GM06990 (cell line): ENCODE measurements around the gene RAB40C.

Source experiments
- DNase-seq: peaks from one replicate; pipeline ENCODE4 v3.0.0-alpha.2; 2011; ENCODE audit not compliant: insufficient read length; ENCODE audit errors: extremely low read depth
- H3K27me3 ChIP-seq: replicated peaks from 2 replicates; pipeline ENCODE4 v1.6.0; 2011; ENCODE audit warnings: low read length; ENCODE audit not compliant: control insufficient read depth, insufficient read depth
- H3K36me3 ChIP-seq: 2 replicates; pipeline ENCODE4 v1.5.1; 2011; ENCODE audit warnings: low read length; ENCODE audit not compliant: control insufficient read depth, insufficient read depth
- H3K4me3 ChIP-seq: replicated peaks from 2 replicates; pipeline ENCODE4 v1.5.1; 2011; ENCODE audit warnings: low read depth, mild to moderate bottlenecking, control low read depth, low read length
- TF ChIP-seq, protein P1 (sequence below): IDR thresholded peaks from 2 replicates; pipeline ENCODE4 v1.5.1; 2011; ENCODE audit warnings: low read length, control low read depth, mild to moderate bottlenecking, inconsistent platforms; ENCODE audit not compliant: insufficient read depth, poor library complexity, severe bottlenecking

The RAB40C gene

DNA sequence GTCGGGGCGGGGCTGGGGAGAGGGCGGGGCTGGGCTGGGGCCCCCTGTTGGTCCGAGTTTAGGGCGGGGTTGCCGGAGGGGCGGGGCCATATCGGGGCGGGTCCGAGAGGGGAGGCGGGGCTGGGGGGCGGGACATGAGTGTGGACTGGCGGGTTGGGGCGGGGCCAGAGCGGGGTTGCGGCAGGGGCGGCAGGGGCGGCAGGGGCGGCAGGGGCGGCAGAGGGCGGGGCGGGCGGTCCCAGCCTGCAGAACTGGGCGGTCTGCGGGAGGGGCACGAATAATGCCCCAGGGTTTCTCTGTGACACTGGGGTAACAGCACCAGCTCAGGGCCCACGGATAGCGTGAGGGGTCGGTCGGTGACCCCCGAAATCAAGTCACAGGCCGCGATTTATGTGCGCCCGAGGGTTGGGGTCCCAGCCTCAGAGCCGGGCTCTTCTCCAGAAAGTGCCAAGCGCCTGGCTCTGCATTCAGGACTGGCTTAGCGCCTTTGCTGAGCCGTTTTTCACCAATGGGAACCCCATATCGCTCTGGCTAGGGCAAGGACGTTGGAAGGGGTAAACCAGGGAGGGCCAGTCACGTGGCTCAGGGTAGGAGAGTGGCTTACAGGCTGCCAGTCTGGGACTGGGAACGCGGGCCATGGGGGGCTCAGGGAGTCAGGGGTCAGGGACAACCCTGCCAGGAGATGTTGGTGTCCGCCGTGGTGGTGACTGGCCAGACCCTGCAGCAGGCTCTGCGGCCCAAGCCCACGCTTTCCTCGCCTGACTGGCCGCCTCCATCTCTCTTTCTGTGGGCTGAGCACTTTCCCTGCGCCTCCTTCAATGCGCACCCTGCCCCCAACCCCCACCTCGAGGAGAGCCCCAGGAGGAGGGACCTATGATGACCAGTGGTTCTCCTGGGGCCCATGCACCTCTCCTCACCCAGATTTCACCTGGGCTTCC, 47.5 kb downstream of the RAB40C start:
- no peaks in the 10 kb centered on the region for H3K27me3 ChIP-seq
- H3K36me3 ChIP-seq, result peaks cover 4% of the 10 kb centered on the region; the same call in 1 of the 2 replicates
- peak overlapping the region; percentile 86 for H3K4me3 ChIP-seq
- TF ChIP-seq, protein P1, sequence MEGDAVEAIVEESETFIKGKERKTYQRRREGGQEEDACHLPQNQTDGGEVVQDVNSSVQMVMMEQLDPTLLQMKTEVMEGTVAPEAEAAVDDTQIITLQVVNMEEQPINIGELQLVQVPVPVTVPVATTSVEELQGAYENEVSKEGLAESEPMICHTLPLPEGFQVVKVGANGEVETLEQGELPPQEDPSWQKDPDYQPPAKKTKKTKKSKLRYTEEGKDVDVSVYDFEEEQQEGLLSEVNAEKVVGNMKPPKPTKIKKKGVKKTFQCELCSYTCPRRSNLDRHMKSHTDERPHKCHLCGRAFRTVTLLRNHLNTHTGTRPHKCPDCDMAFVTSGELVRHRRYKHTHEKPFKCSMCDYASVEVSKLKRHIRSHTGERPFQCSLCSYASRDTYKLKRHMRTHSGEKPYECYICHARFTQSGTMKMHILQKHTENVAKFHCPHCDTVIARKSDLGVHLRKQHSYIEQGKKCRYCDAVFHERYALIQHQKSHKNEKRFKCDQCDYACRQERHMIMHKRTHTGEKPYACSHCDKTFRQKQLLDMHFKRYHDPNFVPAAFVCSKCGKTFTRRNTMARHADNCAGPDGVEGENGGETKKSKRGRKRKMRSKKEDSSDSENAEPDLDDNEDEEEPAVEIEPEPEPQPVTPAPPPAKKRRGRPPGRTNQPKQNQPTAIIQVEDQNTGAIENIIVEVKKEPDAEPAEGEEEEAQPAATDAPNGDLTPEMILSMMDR, result no peak
- DNase-seq, result no peak

DNA sequence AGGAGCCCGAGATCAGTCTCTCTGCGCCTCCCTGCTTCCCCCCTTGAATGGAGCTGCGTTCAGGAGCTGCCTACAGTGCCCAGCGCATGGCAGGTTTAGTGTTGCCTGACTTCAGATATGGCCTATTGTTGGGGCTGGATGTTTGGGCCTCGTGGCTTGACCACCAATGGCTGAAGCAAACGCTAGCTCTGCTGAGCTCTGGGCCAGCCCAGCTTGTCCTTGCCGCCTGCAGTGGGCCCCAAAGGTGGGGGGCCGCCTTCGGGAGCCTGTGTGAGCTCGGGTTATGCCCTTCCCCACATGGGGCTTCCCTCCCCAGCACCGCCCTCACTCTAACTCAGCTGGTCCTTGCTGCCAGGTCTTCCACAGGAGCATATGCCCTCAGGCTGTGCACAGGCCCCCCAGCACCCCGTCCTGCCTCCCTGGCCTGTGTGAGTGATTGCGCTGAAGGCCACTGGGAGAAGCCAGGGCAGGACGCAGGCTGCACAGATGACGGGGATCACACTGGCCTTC, 48.2 kb downstream of the RAB40C start:
- TF ChIP-seq, protein P1, result no peak
- no peaks in the 10 kb centered on the region for H3K27me3 ChIP-seq
- no peak overlapping the region for H3K4me3 ChIP-seq
- peaks cover 4% of the 10 kb centered on the region; the same call in 1 of the 2 replicates for H3K36me3 ChIP-seq
- no peak for DNase-seq

DNA sequence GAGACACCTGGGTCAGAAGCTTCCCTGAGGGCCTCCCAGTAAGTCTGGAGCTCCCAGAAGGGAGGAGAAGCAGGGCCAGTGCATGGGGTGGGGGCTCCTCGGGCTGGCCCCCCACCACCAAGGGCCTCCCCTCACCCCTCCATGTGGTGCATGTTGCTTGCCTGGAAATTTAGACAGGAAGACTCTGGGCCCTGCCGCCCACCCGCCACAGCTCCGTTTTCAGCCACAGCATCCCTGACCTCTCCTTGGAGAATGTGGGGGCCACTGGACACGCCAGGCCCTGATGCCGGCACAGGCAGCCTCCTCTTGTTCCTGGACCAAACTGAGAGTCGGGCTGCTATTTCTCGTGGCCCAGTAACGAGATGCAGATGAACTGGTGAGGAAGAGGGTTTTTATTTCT, 49.0 kb downstream of the RAB40C start:
- Histone ChIP-seq H3K4me3 (no peak overlapping the region), H3K36me3 (peaks cover 4% of the 10 kb centered on the region; the same call in 1 of the 2 replicates), H3K27me3 (no peaks in the 10 kb centered on the region)
- DNase-seq, result no peak
- TF ChIP-seq, protein P1, result no peak

DNA sequence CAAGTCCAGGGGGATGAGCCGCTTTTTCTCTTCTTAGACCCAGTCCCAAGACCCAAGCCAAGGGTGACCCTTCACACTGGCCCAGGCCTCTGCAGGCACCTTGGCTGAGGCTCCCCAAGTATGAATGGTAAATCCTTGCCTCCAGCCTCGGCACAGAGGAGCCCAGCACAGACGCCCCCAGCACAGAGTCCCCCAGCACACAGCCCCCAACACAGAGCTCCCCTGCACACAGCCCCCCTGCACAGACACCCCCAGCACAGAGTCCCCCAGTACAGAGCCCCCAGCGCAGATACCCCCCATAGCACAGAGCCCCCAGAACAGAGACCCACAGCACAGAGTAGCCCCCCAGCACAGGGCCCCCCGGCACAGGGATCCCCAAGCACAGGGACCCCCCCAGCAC, 50.7 kb downstream of the RAB40C start:
- Histone ChIP-seq H3K36me3 (no peaks in the 10 kb centered on the region; the same call in 1 of the 2 replicates), H3K27me3 (no peaks in the 10 kb centered on the region), H3K4me3 (peak overlapping the region; percentile 91)
- no peak for DNase-seq
- TF ChIP-seq, protein P1, result no peak

DNA sequence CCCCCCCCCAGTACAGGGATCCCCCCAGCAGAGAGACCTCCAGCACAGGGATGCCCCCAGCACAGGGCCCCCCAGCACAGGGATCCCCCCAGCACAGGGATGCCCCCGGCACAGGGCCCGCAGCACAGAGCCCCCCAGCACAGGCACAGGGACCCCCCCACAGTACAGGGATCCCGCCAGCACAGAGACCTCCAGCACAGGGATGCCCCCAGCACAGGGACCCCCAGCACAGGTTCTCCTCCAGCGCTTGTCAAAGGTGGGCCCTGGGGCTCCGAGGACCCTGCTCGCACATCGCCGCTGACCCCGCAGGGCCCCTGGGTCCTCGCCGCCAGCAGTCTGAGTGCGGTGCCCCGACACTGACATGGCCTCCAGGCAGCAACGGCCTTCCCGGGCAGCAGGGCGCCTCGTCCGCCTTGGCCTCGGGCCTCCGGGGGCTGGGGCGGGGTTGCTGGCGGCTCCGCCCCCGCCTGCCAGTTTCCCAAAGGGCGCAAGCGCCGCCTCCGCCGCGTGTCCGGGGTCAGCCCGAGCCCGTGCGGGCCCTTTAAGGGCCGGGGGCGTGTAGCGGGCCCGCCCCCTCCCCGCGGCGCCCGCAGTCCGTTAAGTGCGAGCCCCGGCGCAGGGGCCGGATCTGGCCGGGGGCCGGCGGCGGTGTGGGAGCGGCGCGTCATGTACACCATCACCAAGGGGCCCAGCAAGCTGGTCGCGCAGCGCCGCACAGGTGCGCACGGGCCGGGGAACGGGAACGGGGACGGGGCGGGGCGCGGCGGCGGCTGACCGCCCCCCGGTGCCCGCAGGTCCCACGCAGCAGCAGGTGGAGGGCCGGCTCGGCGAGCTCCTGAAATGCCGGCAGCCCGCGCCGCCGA, 51.7 kb downstream of the RAB40C start, which contains the start of gene MCRIP2:
TSS of gene MCRIP2 (plus strand) at position 503 of the 863 bp plus-strand sequence. CDS start at position 667, 164 bp downstream.
- Histone ChIP-seq H3K27me3 (no peaks in the 10 kb centered on the region), H3K4me3 (peak within 1 kb of the TSS; percentile 91), H3K36me3 (peaks cover 1% of the 10 kb centered on the region; the same call in 1 of the 2 replicates)
- DNase-seq, result peak; percentile 89
- TF ChIP-seq, protein P1, result no peak
